GM10248 (cell line): Measurements from ENCODE around the gene UPB1.
A peak's percentile ranks its signal among the peaks of the same experiment; 100 is the strongest.

Experiments used
- CTCF ChIA-PET: fragments of 300-600 bp; sonication (Branson Sonifier 250); formaldehyde crosslinking; extraction: SDS; loops from one replicate; lab custom pipeline; 2021; ENCODE audit warnings: antibody characterized with exemption; lab: Yijun Ruan, JAX
- POLR2A ChIA-PET: fragments of 350-650 bp; sonication (Branson Sonifier 250); formaldehyde crosslinking; extraction: SDS; loops from one replicate; lab custom pipeline; 2020; ENCODE audit warnings: antibody characterized with exemption; lab: Yijun Ruan, JAX
- DNase-seq: peaks from one replicate; pipeline ENCODE4 v3.0.0; 2012; ENCODE audit errors: extremely low spot score
- CTCF ChIP-seq: IDR thresholded peaks from 2 replicates; pipeline ENCODE4 v1.5.1; 2012; ENCODE audit warnings: mild to moderate bottlenecking, low read depth; ENCODE audit errors: extremely low read depth, missing control alignments, control extremely low read depth

Gene UPB1

GRCh38 chr22:24517446-24517845 is 22.3 kb downstream of the UPB1 start:
- ChIA-PET CTCF (interaction anchor here (0.9 to 4.2 kb wide), 8 partner anchors 8 to 194 kb away, joined by 3 to 23 read pairs (median 3); no protein-coding TSS in a partner anchor), POLR2A (no interaction called here)
- DNase-seq = no peak
- TF ChIP-seq CTCF = no peak

GRCh38 chr22:24518228-24518627 is 23.1 kb downstream of the UPB1 start:
- ChIA-PET POLR2A (no interaction called here), CTCF (interaction anchor here (0.8 to 4.2 kb wide), 7 partner anchors 8 to 189 kb away, joined by 3 to 23 read pairs (median 3); no protein-coding TSS in a partner anchor)
- no peak for TF ChIP-seq CTCF
- no peak for DNase-seq

- ChIA-PET POLR2A (no interaction called here), CTCF (interaction anchor here (0.8 to 1.5 kb wide), 4 partner anchors 16 to 196 kb away, joined by 3 to 6 read pairs (median 4); no protein-coding TSS in a partner anchor)
- DNase-seq = no peak
- no peak for TF ChIP-seq CTCF
Observed at GRCh38 chr22:24518771-24519485, 23.8 kb downstream of the UPB1 start.

- DNase-seq = no peak
- TF ChIP-seq CTCF = no peak
- POLR2A ChIA-PET = no interaction called here
- CTCF ChIA-PET = interaction anchor here (1.4 to 1.5 kb wide), 2 partner anchors 17 to 196 kb away, joined by 4 to 6 read pairs; no protein-coding TSS in a partner anchor
Observed at GRCh38 chr22:24519496-24519895, 24.4 kb downstream of the UPB1 start.

- peak; percentile 73 for DNase-seq
- POLR2A ChIA-PET = no interaction called here
- peak; percentile 57 for TF ChIP-seq CTCF
- CTCF ChIA-PET = interaction anchor here (1.0 to 5.6 kb wide), 23 partner anchors 9 to 199 kb away, joined by 3 to 41 read pairs (median 4); partner anchors contain the start of gene ADORA2A
Observed at GRCh38 chr22:24521791-24522245, 26.7 kb downstream of the UPB1 start.

- TF ChIP-seq CTCF = no peak
- no peak for DNase-seq
- POLR2A ChIA-PET = no interaction called here
- CTCF ChIA-PET = interaction anchor here (0.7 to 5.6 kb wide), 7 partner anchors 8 to 334 kb away, joined by 3 to 41 read pairs (median 3); no protein-coding TSS in a partner anchor
Observed at GRCh38 chr22:24523873-24524272, 28.7 kb downstream of the UPB1 start.
